K562 (cell line): Measurements from ENCODE around the gene MEOX1.

Experiments
- BMI1 ChIP-seq: fragments of 150-350 bp; IDR thresholded peaks from 2 replicates; pipeline ENCODE4 v1.6.1; 2014; ENCODE audit warnings: low read length
- EZH2 ChIP-seq: IDR thresholded peaks from 2 replicates; pipeline ENCODE4 v1.6.1; 2012; ENCODE audit warnings: low read depth, mild to moderate bottlenecking, inconsistent platforms, low read length, borderline replicate concordance
- FOXA1 ChIP-seq: fragments of 450-650 bp; IDR thresholded peaks from 2 replicates; pipeline ENCODE4 v1.6.1; 2016; ENCODE audit warnings: mild to moderate bottlenecking, borderline replicate concordance
- JUND ChIP-seq, 2 experiments: IDR thresholded peaks; 2 replicates in 1 of 2; 3 replicates in 1 of 2; pipeline ENCODE4 v1.6.1; 2011; ENCODE audit warnings: borderline replicate concordance in 2 of 2, low read depth in 2 of 2, low read length in 2 of 2, improper control_type of control experiment in 1 of 2, missing biosample characterization in 1 of 2, missing genetic modification characterization in 1 of 2, missing genetic modification reagents in 1 of 2
- SNRNP70 ChIP-seq: fragments of 200-400 bp; formaldehyde crosslinking; optimal IDR thresholded peaks from 2 replicates; pipeline ENCODE3; 2017; ENCODE audit warnings: low read depth, low read length
- XRCC4 ChIP-seq: IDR thresholded peaks from one replicate; pipeline ENCODE4 v1.6.1; 2011; ENCODE audit not compliant: insufficient read depth, insufficient read length; ENCODE audit errors: extremely low read depth
- ZBTB33 ChIP-seq: sonication (generic); formaldehyde crosslinking; IDR thresholded peaks from 2 replicates; pipeline ENCODE4 v1.8.1; 2023; ENCODE audit warnings: mild to moderate bottlenecking, missing genetic modification reagents
- ZNF511 ChIP-seq: sonication (generic); formaldehyde crosslinking; IDR thresholded peaks from 2 replicates; pipeline ENCODE4 v1.8.0; 2022; ENCODE audit warnings: mild to moderate bottlenecking, missing genetic modification reagents
- TF ChIP-seq, protein P1 (sequence below): IDR thresholded peaks from 2 replicates; pipeline ENCODE4 v1.6.1; 2012; ENCODE audit warnings: low read depth, low read length, improper control_type of control experiment, borderline replicate concordance
- TF ChIP-seq, protein P2 (sequence below): IDR thresholded peaks from 3 replicates; pipeline ENCODE4 v1.6.1; 2011; ENCODE audit warnings: borderline replicate concordance, mild to moderate bottlenecking; ENCODE audit not compliant: insufficient read length, insufficient read depth
- TF ChIP-seq, protein P3 (sequence below), 3 experiments: IDR thresholded peaks in 2 of 3; conservative IDR thresholded peaks in 1 of 3; 2 replicates each; pipeline ENCODE4 v1.5.1; 2011 to 2012; ENCODE audit warnings: low read length in 3 of 3, mild to moderate bottlenecking in 3 of 3, control low read depth in 2 of 3, improper control_type of control experiment in 1 of 3, inconsistent platforms in 1 of 3, low read depth in 1 of 3, mixed read lengths in 1 of 3, moderate library complexity in 1 of 3; ENCODE audit not compliant: insufficient read depth in 2 of 3

- TF ChIP-seq SNRNP70 (no peak), BMI1 (no peak), EZH2 (no peak), FOXA1 (no peak), ZNF511 (CRISPR knock-in tag) (no peak), ZBTB33 (CRISPR knock-in tag) (no peak), JUND (IDR thresholded peaks at IDR 0.05; ENCODE audit: borderline replicate concordance, low read depth, low read length) (no peak), JUND (tag; IDR thresholded peaks at IDR 0.05; ENCODE audit: borderline replicate concordance, low read depth, low read length) (no peak), XRCC4 (no peak)
- TF ChIP-seq, protein P1, sequence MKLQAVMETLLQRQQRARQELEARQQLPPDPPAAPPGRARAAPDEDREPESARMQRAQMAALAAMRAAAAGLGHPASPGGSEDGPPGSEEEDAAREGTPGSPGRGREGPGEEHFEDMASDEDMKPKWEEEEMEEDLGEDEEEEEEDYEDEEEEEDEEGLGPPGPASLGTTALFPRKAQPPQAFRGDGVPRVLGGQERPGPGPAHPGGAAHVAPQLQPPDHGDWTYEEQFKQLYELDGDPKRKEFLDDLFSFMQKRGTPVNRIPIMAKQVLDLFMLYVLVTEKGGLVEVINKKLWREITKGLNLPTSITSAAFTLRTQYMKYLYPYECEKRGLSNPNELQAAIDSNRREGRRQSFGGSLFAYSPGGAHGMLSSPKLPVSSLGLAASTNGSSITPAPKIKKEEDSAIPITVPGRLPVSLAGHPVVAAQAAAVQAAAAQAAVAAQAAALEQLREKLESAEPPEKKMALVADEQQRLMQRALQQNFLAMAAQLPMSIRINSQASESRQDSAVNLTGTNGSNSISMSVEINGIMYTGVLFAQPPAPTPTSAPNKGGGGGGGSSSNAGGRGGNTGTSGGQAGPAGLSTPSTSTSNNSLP, result no peak
- TF ChIP-seq, protein P2, sequence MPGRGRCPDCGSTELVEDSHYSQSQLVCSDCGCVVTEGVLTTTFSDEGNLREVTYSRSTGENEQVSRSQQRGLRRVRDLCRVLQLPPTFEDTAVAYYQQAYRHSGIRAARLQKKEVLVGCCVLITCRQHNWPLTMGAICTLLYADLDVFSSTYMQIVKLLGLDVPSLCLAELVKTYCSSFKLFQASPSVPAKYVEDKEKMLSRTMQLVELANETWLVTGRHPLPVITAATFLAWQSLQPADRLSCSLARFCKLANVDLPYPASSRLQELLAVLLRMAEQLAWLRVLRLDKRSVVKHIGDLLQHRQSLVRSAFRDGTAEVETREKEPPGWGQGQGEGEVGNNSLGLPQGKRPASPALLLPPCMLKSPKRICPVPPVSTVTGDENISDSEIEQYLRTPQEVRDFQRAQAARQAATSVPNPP, result no peak
- TF ChIP-seq, protein P3, sequence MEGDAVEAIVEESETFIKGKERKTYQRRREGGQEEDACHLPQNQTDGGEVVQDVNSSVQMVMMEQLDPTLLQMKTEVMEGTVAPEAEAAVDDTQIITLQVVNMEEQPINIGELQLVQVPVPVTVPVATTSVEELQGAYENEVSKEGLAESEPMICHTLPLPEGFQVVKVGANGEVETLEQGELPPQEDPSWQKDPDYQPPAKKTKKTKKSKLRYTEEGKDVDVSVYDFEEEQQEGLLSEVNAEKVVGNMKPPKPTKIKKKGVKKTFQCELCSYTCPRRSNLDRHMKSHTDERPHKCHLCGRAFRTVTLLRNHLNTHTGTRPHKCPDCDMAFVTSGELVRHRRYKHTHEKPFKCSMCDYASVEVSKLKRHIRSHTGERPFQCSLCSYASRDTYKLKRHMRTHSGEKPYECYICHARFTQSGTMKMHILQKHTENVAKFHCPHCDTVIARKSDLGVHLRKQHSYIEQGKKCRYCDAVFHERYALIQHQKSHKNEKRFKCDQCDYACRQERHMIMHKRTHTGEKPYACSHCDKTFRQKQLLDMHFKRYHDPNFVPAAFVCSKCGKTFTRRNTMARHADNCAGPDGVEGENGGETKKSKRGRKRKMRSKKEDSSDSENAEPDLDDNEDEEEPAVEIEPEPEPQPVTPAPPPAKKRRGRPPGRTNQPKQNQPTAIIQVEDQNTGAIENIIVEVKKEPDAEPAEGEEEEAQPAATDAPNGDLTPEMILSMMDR (IDR thresholded peaks at IDR 0.05 in 2 of 3, conservative IDR thresholded peaks at IDR 0.05 in 1 of 3; ENCODE audit: insufficient read depth in 2 of 3, low read depth in 1 of 3, low read length in 3 of 3), result no peak
These were observed 27.4 kb upstream of the MEOX1 start for GRCh38 chr17:43689131-43689530.
